ENCODE data around the gene GEMIN5.
"Not testable (repeated sequence)": the region's sequence is repeated elsewhere in the genome, so short reads cannot be mapped to it uniquely, and the experiment has no call there.

GEMIN5 gene

GRCh38 chr5:154944716-154945115 is 6.7 kb upstream of the GEMIN5 start:
- peak; percentile 27 for DNase-seq (ENCODE audit: low spot score)

- DNase-seq (ENCODE audit: low spot score), result no peak
These were observed 5.5 kb upstream of the GEMIN5 start for GRCh38 chr5:154943527-154943926.

GRCh38 chr5:154940772-154941620 is 3.0 kb upstream of the GEMIN5 start, which contains the start of gene MRPL22:
MRPL22 (plus strand) TSS chr5:154941073; CDS start chr5:154941111, 38 bp downstream.
- peak; percentile 86 for DNase-seq (ENCODE audit: low spot score)

- no peak for DNase-seq (ENCODE audit: low spot score)
These were observed 2.4 kb upstream of the GEMIN5 start for GRCh38 chr5:154940375-154940771.

GRCh38 chr5:154939387-154939786 is 1.4 kb upstream of the GEMIN5 start:
- not testable (repeated sequence) for DNase-seq (ENCODE audit: low spot score)

- no peak for DNase-seq (ENCODE audit: low spot score)
These were observed 759 bp downstream of the GEMIN5 start for GRCh38 chr5:154937186-154937717.

GRCh38 chr5:154934881-154935280 is 3.1 kb downstream of the GEMIN5 start:
- no peak for DNase-seq (ENCODE audit: low spot score)

GRCh38 chr5:154933537-154933936 is 4.5 kb downstream of the GEMIN5 start:
- DNase-seq (ENCODE audit: low spot score), result no peak

GRCh38 chr5:154923441-154924430 is 14.3 kb downstream of the GEMIN5 start:
- no peak for DNase-seq (ENCODE audit: low spot score)

GRCh38 chr5:154917757-154918156 is 20.3 kb downstream of the GEMIN5 start:
- DNase-seq (ENCODE audit: low spot score), result no peak

GRCh38 chr5:154916874-154917273 is 21.1 kb downstream of the GEMIN5 start:
- DNase-seq (ENCODE audit: low spot score), result no peak

GRCh38 chr5:154905601-154906000 is 32.4 kb downstream of the GEMIN5 start:
- not testable (repeated sequence) for DNase-seq (ENCODE audit: low spot score)

- no peak for DNase-seq (ENCODE audit: low spot score)
These were observed 36.1 kb downstream of the GEMIN5 start for GRCh38 chr5:154901913-154902312.

GRCh38 chr5:154901276-154901675 is 36.7 kb downstream of the GEMIN5 start:
- no peak for DNase-seq (ENCODE audit: low spot score)

GRCh38 chr5:154900066-154900465 is 37.9 kb downstream of the GEMIN5 start:
- DNase-seq (ENCODE audit: low spot score), result no peak

GRCh38 chr5:154899151-154899816 is 38.7 kb downstream of the GEMIN5 start:
- DNase-seq (ENCODE audit: low spot score), result no peak

GRCh38 chr5:154898210-154898609 is 39.8 kb downstream of the GEMIN5 start:
- DNase-seq (ENCODE audit: low spot score), result no peak

- DNase-seq (ENCODE audit: low spot score), result no peak
These were observed 41.3 kb downstream of the GEMIN5 start for GRCh38 chr5:154896562-154897165.

GRCh38 chr5:154895606-154896561 is 42.1 kb downstream of the GEMIN5 start:
- DNase-seq (ENCODE audit: low spot score), result no peak

GRCh38 chr5:154893381-154893780 is 44.6 kb downstream of the GEMIN5 start:
- DNase-seq (ENCODE audit: low spot score), result no peak

Measured in kidney capillary endothelial cell (primary cell).